Adipose tissue (tissue), 3 donors: ENCODE data around the gene RANBP3. TPM values are rescaled to one million over a fixed set of nuclear protein-coding genes. Genes with fewer than 3 reads are reported as not detected.

Experiments used
- H3K27ac ChIP-seq: one replicate; pipeline ENCODE4 v1.5.1; 2013; ENCODE audit warnings: low read depth, low read length
- WGBS, 3 donors: extraction: QIAGEN DNeasy Blood & Tissue Kit; methylation state at CpG; one replicate each; pipeline ENCODE4 v1.1.7; 2013; 5-methylcytosine and 5-hydroxymethylcytosine counted together
- polyA plus RNA-seq, 3 donors: library from polyadenylated mRNA; stranded (reverse); fragments of 200-250 nt; gene quantifications; one replicate each; pipeline ENCODE4 v1.2.3, GENCODE V29; 2013
- donor health status: healthy with polysubstance abuse.
- donor health status: Bipolar disorder and iron deficiency.
- donor health status: healthy.

The RANBP3 gene
- polyA plus RNA-seq, 3 donors = 26.3 to 34.5 (median 32.3) TPM

- WGBS, 3 donors = 55 to 88% (median 80%) methylated on average over 14 of the region's 14 CpGs
- H3K27ac ChIP-seq = no peak overlapping the region
Measured at GRCh38 chr19:5959260-5960004, 18.5 kb downstream of the RANBP3 start.

DNA sequence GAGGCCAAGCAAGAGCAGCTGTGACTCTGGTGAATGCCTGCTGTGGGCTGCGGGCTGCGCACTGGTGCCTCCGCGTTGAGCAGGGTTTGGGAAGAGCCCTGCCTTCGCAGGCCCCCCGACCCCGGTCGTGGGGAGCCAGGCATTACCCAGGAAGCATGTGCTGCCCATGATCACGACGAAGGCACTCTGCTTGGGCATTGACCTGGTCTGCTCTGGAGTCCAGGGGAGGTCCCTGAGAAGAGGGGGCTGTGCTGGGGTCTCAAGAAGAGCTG, 19.2 kb downstream of the RANBP3 start:
- whole genome bisulfite sequencing, 3 donors = 91 to 93% (median 92%) methylated on average over 10 of the region's 10 CpGs
- no peak overlapping the region for H3K27ac ChIP-seq

DNA sequence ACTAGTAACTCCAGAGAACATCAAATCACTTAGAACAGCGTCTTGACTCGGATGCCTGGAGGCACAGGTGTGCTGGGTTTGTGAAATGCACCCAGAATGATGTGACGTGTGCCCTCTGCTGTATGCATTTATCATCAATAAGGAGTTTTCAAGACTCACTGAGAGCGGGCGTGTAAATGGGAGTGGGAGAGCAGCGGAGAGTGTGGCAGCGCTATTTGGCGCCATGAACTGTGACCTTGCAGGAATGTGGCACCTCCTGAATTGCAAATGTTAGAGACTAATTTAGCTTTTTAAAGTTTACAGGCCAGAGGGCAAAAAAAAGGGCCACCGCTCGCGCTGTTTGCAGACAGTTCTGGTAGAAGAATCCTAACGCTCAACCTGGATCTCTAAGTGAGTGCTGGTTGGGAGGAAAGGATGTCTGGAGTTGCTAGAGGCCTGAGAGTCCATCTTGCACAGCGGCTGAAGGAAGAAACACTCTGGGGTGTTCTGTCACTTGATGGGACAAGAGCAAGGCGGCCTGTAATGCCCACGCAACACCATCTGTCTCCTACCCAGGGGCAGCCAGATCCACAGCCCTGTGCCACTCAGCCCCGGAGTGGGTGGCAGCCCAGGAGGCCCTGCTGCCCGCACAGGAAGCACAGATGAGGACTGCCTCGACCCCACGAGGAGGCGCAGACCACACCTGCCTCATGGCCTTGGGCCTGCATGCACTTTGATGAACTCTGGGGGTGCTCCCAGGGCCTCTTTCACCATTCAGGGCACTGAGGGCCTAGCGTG, 19.7 kb downstream of the RANBP3 start:
- no peak overlapping the region for H3K27ac ChIP-seq
- 74 to 89% (median 88%) methylated on average over 21 of the region's 21 CpGs for WGBS, 3 donors

GRCh38 chr19:5957170-5957569, 20.8 kb downstream of the RANBP3 start:
- H3K27ac ChIP-seq = no peak overlapping the region

DNA sequence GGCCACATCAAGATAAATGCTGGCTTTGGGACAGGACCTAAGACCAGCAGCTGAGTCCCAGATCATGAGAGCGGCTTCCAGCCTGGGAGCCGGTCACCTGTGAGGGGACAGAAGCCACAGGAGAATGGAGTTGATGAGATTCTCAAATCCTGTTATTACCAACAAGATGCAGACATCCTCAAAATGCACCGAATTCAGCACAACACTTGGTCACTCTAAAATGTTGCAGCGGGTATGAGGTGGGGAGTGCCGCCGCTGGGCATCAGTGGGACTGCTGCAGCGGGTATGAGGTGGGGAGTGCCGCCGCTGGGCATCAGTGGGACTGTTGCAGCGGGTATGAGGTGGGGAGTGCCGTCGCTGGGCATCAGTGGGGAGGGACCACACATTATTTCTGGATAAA, 21.2 kb downstream of the RANBP3 start:
- no peak overlapping the region for H3K27ac ChIP-seq
- WGBS, 3 donors = 72 to 96% (median 92%) methylated on average over 12 of the region's 12 CpGs

More at GRCh38 chr19:5957170-5957569, 20.8 kb downstream of the RANBP3 start:
- 61 to 87% (median 87%) methylated on average over 10 of the region's 10 CpGs for WGBS, 3 donors

DNA sequence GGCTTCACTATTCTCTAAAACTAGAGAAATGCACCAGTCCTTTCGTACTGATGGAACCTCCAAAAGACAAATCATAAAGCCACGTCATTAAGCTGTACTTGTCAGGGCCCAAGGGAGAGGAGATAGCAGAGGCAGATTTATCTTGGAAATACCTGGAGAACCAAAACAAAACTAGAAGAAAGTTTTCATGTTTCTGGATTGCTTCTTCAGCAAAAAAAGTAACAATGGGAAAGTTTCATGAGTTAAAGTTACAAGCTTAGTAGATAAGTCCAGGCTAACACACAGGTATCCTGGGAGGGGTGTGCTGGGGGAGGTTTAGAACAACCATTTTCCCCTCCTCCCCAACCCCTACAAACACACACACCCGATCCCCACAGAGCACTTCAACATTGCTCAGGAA, 21.6 kb downstream of the RANBP3 start:
- no peak overlapping the region for H3K27ac ChIP-seq
- WGBS, 3 donors = 47 to 80% (median 71%) methylated on average over 3 of the region's 3 CpGs

DNA sequence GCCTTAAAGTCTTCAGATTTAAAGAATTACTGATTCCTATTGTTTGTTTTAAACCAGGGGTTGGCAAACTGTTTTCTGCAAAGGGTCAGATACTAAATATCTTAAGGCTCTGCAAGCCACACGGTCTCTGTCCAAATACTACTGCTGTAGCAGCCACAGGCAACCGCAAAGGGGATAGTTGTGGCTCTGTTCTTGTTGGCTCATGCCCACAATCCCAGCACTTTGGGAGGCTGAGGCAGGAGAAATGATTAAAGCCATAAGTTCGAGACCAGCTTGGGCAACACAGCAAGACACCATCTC, 22.4 kb downstream of the RANBP3 start:
- H3K27ac ChIP-seq = no peak overlapping the region
- 46 to 84% (median 61%) methylated on average over 3 of the region's 3 CpGs for WGBS, 3 donors

DNA sequence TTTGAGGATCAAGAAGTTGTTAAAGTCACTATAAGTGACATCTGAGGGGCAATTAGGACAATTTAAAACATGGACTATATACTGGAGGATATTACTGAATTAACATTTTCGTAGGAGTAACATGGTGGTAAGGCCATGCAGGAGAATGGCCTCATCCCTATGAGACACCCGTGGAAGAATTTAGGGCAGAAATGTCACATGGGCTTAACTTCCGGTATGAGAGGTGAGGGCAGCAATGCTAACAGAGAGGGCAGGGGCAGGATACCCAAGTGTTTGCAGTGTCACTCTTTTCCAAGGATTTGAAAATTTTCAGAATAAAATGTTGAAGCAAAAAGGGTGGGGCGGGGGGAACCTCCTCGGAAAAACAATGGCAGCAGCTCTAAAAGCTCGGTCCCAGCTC, 23.6 kb downstream of the RANBP3 start:
- H3K27ac ChIP-seq = no peak overlapping the region
- WGBS, 3 donors = 36 to 56% (median 47%) methylated on average over 6 of the region's 6 CpGs

GRCh38 chr19:5953680-5954213, 24.2 kb downstream of the RANBP3 start:
- H3K27ac ChIP-seq = no peak overlapping the region
- 48 to 56% (median 52%) methylated on average over 17 of the region's 17 CpGs for WGBS, 3 donors

GRCh38 chr19:5953030-5953589, 24.8 kb downstream of the RANBP3 start:
- no peak overlapping the region for H3K27ac ChIP-seq
- 62 to 66% (median 64%) methylated on average over 5 of the region's 5 CpGs for WGBS, 3 donors

GRCh38 chr19:5952193-5953029, 25.5 kb downstream of the RANBP3 start:
- WGBS, 3 donors = 70 to 76% (median 71%) methylated on average over 18 of the region's 18 CpGs
- H3K27ac ChIP-seq = no peak overlapping the region

DNA sequence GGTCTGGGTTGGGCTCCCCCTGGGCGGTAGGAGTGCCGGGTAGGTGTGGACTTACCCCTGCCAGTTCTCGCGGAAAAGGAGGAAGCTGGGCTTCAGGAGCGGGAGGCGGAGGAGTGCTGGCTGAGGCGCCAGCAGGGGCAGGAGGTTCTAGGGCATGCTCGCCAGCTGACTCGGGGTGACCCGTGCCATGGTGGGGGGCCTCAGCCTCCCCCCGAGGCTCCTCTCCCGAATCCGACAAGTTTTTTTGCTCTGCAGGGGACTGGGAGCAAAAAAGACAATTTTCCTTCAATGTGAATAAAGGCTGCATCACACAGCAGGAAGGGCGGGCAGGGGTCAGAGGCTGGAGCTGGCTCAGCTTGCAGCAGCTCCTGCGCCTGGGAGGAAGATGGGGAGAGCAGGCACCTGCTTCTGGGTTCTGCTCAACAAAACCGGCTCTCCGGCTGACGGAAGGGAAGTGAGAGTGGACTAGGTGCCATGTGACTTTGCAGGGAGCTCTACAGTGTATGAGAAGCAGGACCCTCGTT, 26.5 kb downstream of the RANBP3 start:
- H3K27ac ChIP-seq = no peak overlapping the region
- 33 to 55% (median 38%) methylated on average over 19 of the region's 19 CpGs for WGBS, 3 donors

GRCh38 chr19:5950741-5951140, 27.2 kb downstream of the RANBP3 start:
- 64 to 85% (median 69%) methylated on average over 3 of the region's 3 CpGs for WGBS, 3 donors
- no peak overlapping the region for H3K27ac ChIP-seq

DNA sequence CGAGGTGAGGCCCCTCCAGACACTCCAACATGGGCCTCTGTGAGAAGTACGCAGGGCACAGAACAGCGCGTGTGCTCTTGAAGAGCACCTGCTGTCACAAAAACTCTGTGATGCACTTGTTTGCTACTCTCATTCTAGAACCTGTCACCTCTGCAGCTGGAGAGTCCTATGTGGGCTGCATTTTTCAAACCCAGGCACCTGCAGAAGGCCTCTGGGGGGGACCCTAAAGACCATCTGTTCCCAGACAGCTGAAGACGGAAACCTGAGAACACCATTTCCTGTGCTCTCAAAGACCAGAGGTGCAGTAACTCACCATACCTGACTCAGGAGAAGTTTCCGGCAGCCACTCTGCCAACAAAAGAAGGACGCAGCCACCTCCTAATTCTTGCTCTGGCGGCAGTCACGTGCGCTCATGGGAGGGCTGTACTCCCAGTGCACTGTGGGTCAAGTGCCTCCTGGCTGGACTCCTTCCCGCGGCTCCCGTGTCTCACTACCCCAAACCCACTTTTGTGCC, 28.1 kb downstream of the RANBP3 start:
- H3K27ac ChIP-seq = no peak overlapping the region

GRCh38 chr19:5948752-5949564, 29.0 kb downstream of the RANBP3 start:
- H3K27ac ChIP-seq = no peak overlapping the region
- WGBS, 3 donors = 54 to 67% (median 60%) methylated on average over 13 of the region's 13 CpGs

More for the DNA sequence above, 28.1 kb downstream of the RANBP3 start:
- 85 to 87% (median 85%) methylated on average over 13 of the region's 13 CpGs for WGBS, 3 donors

DNA sequence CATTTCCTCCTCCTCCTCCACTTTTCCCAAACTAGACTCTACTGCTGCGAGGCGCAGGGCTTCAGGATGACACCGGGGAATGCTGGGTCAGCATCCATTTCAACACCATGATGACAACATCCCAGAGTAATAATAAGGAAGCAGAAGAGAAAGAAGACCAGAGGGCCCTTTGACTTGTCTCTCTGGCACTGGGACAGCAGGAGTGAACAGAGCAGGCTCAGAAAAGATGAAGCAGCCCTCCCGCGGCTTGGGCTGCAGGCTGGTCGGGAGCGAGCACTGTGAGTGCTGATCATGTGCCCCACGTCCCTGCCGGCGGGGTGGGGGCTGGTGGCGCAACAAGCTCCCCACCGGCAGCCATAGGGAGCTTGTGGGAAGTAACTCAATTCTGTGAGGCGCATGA, 30.5 kb downstream of the RANBP3 start:
- 20 to 63% (median 29%) methylated on average over 13 of the region's 13 CpGs for WGBS, 3 donors
- no peak overlapping the region for H3K27ac ChIP-seq

DNA sequence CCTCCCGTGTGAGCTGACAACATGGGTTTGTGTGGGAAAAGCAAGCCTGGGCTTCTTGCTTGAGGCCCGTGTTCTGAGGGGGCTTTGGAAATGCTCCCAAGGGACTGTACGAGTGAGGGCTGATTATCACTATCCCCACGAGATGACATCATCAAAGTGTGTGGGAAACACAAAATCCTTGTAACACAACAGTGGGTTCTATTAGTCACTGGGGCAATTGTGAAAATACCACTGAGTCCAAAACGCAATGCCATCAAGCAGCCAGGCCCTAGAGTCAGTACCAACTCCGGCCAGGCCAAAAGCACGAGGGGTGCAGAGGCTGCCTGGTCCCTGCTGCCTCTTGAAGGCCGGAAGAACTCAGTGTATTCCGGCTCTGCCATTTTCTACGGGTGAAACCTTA, 34.3 kb downstream of the RANBP3 start:
- no peak overlapping the region for H3K27ac ChIP-seq
- WGBS, 3 donors = 65 to 83% (median 74%) methylated on average over 10 of the region's 10 CpGs
